Prostate gland (tissue), 2 donors: ENCODE results near the gene SBSN.

ENCODE experiments used
- POLR2AphosphoS5 ChIP-seq: sonication (generic); formaldehyde crosslinking; IDR thresholded peaks from one replicate; pipeline ENCODE4 v1.6.1; 2017; ENCODE audit warnings: antibody characterized with exemption
- TF ChIP-seq, protein P1 (sequence below), 4 experiments: fragments of 200-600 bp in 2 of 4; fragments of 450-650 bp in 2 of 4; sonication (generic) in 2 of 4; IDR thresholded peaks; 1 replicate in 3 of 4; 2 replicates in 1 of 4; pipeline ENCODE4 v1.5.1; 2016 to 2019; ENCODE audit warnings: antibody characterized with exemption in 4 of 4, mild to moderate bottlenecking in 2 of 4, moderate library complexity in 2 of 4

GRCh38 chr19:35525873-35526272, 2.2 kb downstream of the SBSN start:
- TF ChIP-seq, protein P1, sequence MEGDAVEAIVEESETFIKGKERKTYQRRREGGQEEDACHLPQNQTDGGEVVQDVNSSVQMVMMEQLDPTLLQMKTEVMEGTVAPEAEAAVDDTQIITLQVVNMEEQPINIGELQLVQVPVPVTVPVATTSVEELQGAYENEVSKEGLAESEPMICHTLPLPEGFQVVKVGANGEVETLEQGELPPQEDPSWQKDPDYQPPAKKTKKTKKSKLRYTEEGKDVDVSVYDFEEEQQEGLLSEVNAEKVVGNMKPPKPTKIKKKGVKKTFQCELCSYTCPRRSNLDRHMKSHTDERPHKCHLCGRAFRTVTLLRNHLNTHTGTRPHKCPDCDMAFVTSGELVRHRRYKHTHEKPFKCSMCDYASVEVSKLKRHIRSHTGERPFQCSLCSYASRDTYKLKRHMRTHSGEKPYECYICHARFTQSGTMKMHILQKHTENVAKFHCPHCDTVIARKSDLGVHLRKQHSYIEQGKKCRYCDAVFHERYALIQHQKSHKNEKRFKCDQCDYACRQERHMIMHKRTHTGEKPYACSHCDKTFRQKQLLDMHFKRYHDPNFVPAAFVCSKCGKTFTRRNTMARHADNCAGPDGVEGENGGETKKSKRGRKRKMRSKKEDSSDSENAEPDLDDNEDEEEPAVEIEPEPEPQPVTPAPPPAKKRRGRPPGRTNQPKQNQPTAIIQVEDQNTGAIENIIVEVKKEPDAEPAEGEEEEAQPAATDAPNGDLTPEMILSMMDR (IDR thresholded peaks at IDR 0.05): no peak
- TF ChIP-seq POLR2AphosphoS5: no peak
